ENCODE results near the gene CCDC85A. TPM values are rescaled to one million over a fixed set of nuclear protein-coding genes. Genes with fewer than 3 reads are reported as not detected.

CCDC85A gene
- polyA plus RNA-seq, 1 donor = 6.1 TPM

DNA sequence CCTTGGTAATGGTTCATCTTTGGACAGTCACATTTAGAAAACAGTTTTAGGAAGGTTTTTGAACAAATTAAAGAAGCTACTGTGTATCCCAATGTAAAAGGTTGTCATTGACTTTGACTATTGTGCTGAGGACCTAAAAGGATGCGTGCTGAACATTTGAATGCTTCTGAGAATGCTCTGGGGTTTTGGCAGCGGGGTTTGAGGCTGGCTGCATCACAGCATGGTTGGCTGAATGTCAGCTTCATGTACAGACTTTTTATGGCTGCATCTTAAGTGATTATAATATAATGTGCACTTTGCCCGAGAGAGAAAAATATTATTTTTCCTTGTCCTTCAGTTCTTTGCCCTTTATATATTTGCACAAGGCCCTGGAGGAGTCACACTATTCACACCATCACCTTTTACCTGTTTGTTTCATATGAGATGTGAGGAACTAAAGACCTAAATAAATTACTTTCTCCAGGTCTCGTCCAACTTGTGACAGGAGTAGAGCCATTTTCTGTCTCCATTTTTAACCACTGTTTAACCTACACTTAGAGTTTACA is 125.9 kb downstream of the CCDC85A start:
- no peak for DNase-seq

- peak; percentile 47 for DNase-seq
Measured at GRCh38 chr2:56313500-56313921, 129.7 kb downstream of the CCDC85A start.

GRCh38 chr2:56314371-56314770 is 130.6 kb downstream of the CCDC85A start:
- DNase-seq = peak; percentile 26

- peak; percentile 77 for DNase-seq
Measured at GRCh38 chr2:56314796-56315195, 131.0 kb downstream of the CCDC85A start.

- peak; percentile 17 for DNase-seq
Measured at GRCh38 chr2:56315376-56315775, 131.6 kb downstream of the CCDC85A start.

- DNase-seq = no peak
Measured at GRCh38 chr2:56316011-56316410, 132.2 kb downstream of the CCDC85A start.

- DNase-seq = no peak
Measured at GRCh38 chr2:56318147-56318546, 134.4 kb downstream of the CCDC85A start.

DNA sequence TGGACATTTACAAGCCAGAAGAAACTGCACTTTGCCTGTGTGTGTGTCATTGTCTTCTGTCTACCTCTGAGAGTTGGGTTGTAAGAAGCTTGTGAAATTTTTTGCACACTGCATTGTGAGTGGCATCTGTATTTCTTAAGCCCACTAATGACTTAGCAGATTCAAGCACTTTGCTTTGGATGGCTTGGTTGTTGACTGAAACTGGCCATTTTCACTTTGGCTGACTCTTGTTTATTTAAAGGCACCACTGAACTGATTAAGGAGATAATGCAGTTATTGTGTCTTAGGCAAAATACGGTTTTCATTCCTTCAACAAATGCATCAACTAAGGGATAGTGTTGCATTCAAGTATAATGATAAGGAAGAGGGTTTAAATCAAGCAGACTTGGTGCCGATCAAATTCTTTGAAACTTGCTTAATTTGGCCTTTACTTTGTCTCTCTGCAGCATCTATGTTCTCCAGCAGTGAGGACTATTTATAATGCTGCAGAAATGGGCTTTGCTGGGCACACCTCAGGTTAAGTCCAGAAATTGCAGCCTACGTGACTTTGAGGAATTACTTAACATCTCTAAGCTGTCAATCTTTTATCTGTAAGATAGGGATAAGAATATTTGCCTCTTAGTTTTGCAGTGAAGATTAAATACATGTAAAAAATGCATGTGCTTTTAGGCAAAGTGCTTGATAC is 142.0 kb downstream of the CCDC85A start:
- no peak for DNase-seq

- no peak for DNase-seq
Measured at GRCh38 chr2:56326346-56326741, 142.6 kb downstream of the CCDC85A start.

DNA sequence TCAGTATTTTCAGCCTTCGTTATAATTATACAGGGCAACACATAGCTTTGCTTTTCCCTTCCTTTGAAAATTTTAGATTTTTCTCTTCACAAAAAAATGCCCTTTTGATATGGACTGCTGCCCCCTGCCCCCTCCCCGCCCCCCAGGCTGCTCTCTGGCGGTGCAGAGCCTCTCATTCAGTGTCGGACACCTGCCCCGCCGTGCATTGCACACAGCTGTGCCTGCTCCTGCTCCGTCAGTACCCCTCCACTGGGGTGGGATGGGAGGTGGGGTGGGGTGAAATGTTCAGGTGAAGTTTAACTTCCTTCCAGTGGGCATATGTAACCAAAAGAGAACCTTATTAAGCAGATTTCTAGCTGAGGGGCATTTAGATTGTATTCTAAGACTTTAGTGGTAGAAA is 148.0 kb downstream of the CCDC85A start:
- no peak for DNase-seq

DNA sequence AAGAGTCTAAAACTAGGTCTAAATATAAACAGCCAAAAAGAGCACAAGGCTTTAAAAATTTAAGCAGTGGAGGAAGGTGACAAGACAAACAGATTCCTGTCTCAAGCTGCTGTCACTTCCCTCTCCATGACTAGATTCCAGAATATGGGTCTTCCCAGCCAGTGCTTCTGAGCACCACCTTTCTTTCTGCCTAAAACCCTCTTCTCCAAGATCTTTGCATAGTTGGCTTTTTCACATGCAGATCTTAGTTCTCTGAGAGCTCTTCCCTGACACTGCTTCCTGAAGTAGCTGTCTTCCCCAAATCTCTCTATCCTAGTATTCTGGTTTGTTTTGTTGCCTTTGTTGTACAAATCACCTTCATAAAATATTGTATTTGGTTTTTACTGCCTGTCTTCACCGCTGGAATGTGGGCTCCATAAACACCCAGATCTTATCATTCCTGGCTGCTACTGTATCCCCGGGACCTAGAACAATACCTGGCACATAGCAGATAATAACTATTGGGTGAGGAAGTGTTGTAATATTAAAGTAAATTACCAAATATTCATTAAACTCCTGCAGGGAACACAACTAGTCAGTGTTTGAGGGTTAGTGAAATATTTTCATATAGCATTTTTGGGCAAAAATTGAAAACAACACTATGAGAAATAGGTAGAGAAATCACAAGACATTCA is 150.2 kb downstream of the CCDC85A start:
- DNase-seq = no peak

DNA sequence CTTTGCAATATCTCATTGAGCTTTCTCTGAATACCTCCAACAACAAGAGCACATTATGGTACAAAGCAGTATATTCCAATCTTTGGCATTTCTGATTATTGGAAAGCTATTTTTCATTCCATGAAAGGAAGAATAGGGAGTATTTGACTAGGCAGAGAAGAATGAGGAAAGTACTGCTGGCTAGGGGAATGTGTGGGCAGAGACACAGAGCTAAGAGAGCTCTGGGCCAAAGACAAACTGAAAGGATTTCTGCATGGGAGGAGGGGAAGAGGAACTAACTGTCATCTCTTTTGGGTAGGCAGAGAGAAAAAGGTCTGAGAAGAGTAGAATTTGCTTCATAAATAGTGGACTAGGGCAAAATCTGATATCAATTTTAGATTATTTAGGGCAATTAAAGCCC is 150.8 kb downstream of the CCDC85A start:
- DNase-seq = peak; percentile 29

DNA sequence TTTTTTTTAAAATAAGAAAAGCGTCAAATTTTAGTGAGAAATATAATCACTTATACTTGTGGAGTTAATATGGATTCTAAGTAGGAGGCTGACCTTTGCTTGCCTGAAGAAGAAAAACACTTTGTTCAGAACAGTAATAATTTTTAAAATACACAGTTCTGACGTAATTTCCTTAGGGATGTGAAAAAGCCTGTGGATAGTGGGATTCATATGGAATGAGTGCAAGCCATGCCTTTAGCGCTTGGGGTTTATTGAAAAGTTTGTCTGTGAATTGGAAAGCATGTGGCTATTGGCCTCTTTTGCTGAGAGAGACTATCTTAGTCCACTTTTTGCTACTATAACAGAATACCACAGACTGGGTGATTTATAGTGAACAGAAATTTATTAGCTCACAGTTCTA is 151.3 kb downstream of the CCDC85A start:
- DNase-seq = peak; percentile 17

DNA sequence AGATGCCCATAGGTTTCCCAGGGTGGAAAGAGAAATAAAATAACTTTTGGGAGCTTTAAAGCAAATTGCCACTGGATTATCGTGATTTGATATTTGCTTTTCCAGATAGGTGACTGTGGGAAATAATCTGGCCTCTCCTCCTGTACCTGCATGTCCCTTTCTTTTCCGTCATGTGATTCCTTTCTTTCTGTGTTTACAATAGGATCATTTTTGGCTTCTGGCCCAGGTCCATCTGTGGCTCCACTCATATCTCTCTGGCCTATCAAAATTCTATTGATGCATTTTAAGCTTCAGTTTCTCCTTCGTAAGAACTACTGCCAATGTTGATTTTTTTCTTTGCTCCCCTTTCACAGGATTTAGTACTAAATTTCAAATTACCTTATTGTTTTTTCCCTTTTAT is 153.6 kb downstream of the CCDC85A start:
- DNase-seq = no peak

- no peak for DNase-seq
Measured at GRCh38 chr2:56338232-56338631, 154.4 kb downstream of the CCDC85A start.

GRCh38 chr2:56344771-56345170 is 161.0 kb downstream of the CCDC85A start:
- DNase-seq = no peak

DNA sequence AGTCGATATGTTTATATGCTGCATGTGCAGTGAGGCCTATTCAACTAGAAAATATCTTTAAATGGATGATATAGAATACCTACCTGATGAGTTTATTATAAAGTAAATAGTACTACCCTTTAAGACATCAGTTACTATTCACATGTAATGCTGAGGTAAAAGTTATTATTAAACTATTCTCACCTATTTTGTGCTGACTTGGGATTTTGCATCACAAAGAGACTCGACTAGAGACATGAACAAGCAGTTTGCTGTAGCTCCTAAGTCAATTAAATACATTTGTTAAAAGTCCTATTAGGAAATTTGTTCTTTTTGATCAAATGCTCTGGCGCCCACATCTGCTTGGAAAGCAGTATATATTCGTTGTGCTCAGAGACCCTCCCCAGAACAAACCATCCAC is 164.1 kb downstream of the CCDC85A start:
- DNase-seq = no peak

DNA sequence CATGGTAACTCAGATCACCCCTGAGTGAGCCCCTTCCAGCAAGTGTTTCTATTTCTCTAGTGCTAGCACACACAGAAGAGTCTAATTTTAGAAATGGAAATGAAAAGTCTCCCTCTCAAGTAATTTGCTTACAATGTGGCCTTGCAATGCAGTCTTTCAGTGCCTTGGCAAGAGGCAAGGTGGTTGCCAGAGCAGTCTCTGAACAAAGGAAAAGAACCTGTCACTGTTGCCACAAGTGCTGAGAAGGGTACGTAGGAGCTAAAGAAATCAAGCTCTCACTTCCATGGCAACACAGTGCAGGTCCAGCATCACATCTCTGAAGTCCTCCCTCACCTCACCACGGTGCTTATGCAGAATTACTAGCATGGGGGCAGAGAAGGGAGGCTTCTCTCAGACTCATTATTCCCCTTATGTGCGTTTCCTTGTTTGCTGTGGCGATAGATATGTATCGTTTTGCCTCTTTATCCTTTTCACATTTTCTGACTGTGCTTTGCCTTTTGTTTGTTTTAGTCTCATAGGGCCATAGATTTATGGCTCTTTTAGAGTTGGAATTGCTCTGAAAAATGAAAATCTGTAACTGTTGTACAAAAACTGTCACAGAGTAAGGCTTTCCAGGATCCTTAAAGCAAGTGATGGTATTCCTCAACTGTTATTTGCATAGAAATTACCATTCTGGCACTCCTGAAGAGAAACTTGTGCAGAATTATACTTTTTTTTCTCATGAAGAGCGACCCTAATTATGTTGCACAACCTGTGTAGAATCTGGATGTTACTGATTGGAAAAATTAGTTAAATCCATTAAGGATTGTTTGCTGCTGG is 164.8 kb downstream of the CCDC85A start:
- DNase-seq = no peak

DNA sequence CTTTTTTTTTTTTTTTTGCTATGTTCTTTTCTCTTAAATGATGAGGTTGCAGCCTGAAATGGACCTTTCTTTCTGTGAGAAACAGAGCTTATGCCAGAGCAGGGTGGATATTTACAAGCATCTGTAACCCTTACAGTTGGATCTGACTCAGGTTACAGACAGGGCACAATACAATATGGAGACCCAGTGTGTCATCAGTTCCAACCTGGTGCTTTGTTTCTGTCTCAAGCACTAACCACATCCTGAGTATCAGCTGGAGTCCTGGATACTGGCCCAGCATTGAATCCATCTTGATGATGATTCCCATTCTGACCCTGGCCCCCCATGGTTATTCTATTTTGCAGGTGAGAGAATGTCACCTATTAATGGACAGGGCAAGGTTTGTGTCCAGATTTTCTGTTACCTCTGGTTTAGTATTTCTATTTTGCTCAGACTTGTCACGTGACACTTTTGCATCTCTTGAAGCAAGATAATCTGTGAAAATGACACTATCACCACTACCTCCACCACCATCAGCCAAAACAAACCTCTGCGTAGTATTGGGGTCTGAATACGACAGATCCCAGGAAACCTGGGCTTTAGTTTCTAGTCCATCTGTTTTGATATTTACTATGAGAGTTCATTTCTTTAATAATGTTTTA is 174.0 kb downstream of the CCDC85A start:
- no peak for DNase-seq

DNA sequence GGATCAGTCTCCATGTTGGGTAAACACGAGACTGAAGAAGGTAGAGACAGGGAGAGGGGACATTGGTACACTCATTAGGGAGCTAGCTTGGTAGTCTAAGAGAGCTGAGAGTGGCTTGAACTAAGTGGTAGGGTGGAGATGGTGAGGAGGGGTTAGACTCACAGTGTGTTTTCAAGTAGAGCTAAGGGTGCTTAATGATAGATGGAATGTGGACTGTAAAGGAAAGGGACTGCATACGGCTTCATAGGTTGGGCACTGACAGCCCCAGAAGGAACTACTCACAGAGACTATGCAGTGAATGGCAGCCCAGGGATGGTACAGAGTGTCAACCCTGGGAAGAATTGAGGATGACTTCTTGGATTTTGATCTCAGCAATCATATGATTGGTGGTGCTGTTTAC is 178.1 kb downstream of the CCDC85A start:
- no peak for DNase-seq

GRCh38 chr2:56364902-56365301 is 181.1 kb downstream of the CCDC85A start:
- DNase-seq = no peak

GRCh38 chr2:56369316-56369715 is 185.5 kb downstream of the CCDC85A start:
- no peak for DNase-seq

Measured in hindlimb muscle (tissue), 1 donor.